ENCODE measurements around the gene KPNA6. TPM values are rescaled to one million over a fixed set of nuclear protein-coding genes. Genes with fewer than 3 reads are reported as not detected.

KPNA6 gene
- total RNA-seq, 3 donors from 2014 or later, result 35.5 to 53.1 (median 40.6) TPM

DNA sequence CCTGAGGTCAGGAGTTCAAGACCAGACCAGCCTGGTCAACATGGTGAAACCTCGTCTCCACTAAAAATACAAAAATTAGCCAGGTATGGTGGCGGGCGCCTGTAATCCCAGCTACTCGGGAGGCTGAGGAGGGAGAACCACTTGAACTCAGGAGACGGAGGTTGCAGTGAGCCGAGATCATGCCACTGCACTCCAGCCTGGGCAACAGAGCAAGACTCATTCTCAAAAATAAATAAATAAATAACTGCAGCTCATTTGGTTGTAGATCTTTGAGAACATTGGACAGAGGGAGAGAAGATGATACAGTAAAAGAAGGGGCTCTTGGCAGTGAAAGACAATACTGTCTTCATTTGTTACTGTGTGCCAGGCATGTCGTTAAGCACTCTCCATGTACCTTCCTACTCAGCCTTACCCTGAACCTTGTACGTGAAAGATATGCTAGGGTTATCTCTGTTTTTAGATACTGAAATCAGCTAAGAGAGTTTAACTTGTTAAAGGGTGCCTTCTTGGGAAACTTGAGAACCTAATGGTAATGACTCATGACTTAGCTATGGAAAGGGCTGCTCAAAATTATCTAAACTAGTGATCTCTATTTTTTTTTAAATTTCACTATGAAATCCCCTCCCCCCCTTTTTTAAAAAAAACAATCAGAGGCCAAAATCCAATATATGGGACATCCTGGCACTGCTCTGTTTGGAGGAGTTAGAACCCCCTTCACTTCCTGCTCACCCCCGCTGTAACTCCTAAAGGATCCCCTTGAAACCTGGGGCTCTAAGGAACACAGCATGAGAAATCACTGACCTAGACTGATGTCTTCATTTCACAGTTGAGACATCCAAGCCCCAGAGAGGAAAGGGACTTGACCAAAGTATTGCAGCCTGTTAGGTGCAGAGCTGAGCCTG is 6.8 kb upstream of the KPNA6 start:
- Histone ChIP-seq H3K9me3 (no peaks in the 10 kb centered on the region), H3K27me3 (no peaks in the 10 kb centered on the region), H3K4me1 (no peaks in the 10 kb centered on the region), H3K27ac (no peak overlapping the region), H3K36me3 (no peaks in the 10 kb centered on the region), H3K4me3 (no peak overlapping the region)
- TF ChIP-seq CTCF (IDR thresholded peaks at IDR 0.05) (no peak), POLR2A (IDR thresholded peaks at IDR 0.05) (no peak), POLR2AphosphoS5 (IDR thresholded peaks at IDR 0.05) (no peak)
- DNase-seq (ENCODE audit: low spot score in 2 of 2), result no peak
- intact Hi-C loops (cut with DNase I; ENCODE audit: low total_unique reads), result no loop called here

DNA sequence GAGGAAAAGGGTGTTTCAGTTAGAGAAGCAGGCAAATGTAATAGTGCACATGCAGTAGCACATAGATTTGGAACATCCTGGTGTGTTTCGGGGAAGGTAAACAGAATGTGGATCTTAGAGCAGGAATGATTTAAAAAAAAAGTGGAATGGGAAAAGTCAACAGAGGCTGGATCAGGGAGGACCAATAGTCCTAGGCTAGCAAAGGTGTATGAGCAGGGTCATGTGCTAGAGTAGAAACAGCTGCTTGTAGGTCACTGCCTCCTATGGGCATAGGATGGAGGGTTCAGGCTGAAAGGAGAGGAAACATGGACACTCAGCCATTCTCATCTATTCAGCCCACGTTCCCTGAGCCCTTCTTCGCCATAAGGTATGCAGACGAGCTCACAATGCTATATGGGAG is 3.7 kb upstream of the KPNA6 start:
- no peak overlapping the region for H3K4me3 ChIP-seq
- intact Hi-C loops (cut with DNase I; ENCODE audit: low total_unique reads), result no loop called here
- DNase-seq (ENCODE audit: low spot score in 2 of 2), result no peak
- no peaks in the 10 kb centered on the region for H3K27me3 ChIP-seq
- no peaks in the 10 kb centered on the region for H3K36me3 ChIP-seq
- no peak for TF ChIP-seq POLR2A (IDR thresholded peaks at IDR 0.05)
- no peak for TF ChIP-seq POLR2AphosphoS5 (IDR thresholded peaks at IDR 0.05)
- H3K9me3 ChIP-seq, result no peaks in the 10 kb centered on the region
- H3K4me1 ChIP-seq, result no peaks in the 10 kb centered on the region
- H3K27ac ChIP-seq, result no peak overlapping the region

GRCh38 chr1:32105338-32105737 is 2.5 kb upstream of the KPNA6 start:
- Histone ChIP-seq H3K36me3 (no peaks in the 10 kb centered on the region), H3K9me3 (no peaks in the 10 kb centered on the region), H3K27me3 (no peaks in the 10 kb centered on the region), H3K4me3 (no peak overlapping the region), H3K27ac (no peak overlapping the region), H3K4me1 (peaks cover 0 to 4% of the 10 kb centered on the region in 2 donors)
- TF ChIP-seq CTCF (IDR thresholded peaks at IDR 0.05) (no peak), POLR2A (IDR thresholded peaks at IDR 0.05) (no peak), POLR2AphosphoS5 (IDR thresholded peaks at IDR 0.05) (no peak)
- DNase-seq (ENCODE audit: low spot score in 2 of 2), result no peak
- intact Hi-C loops (cut with DNase I; ENCODE audit: low total_unique reads), result no loop called here

DNA sequence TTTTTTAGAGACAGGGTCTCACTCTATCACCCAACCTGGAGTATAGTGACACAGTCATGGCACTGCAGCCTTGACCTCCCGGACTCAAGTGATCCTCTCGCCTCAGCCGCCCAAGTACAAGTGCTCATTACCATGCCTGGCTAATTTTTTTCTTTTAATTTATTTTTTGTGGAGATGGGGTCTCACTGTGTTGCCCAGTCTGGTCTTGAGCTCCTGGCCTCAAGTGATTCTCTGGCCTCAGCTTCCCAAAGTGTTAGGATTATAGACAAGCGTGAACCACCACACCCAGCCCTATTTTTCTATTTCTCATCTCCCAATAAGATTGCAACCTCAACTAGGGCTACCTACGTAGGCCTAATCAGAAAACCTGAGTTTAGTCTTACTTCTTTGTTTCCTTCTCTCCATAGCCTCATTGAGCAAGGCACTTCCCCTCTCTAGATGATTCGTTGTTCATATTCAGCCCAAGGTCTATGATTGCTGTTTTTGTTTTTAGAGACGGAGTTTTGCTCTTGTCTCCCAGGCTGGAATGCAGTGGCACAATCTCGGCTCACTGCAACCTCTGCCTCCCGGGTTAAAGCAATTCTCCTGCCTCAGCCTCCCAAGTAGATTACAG is 1.1 kb upstream of the KPNA6 start:
- no peaks in the 10 kb centered on the region for H3K9me3 ChIP-seq
- intact Hi-C loops (cut with DNase I; ENCODE audit: low total_unique reads), result no loop called here

DNA sequence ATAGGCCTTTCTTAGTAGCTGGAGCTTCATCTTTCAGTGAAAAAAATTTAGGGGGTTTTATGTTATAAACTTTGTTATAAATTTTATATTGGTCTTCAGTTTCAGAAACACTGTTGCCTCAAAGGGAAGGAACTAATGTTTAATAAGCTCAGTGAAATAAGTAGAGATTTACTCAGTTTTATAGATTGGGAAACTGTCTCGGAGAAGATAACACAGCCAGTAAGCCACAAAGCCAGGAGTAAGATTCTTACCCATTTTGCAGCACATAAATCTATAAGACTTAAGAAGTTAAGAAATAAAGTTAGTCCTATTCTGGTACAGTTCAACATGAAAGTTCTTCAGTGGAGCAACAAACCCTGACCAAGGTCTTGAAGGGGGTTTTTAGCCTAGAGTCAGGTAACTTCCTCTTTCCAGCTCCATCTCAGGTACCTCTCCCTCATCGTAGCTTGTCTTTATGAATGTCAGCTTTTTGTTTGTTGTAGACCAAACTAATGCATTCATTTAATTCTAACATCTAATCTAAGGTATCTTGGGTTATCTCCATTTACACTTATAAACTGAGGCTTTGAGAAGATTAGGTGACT is 3.3 kb downstream of the KPNA6 start:
- Histone ChIP-seq H3K4me3 (no peak overlapping the region), H3K9me3 (no peaks in the 10 kb centered on the region), H3K4me1 (peaks cover 0 to 24% of the 10 kb centered on the region in 2 donors), H3K27ac (no peak overlapping the region), H3K36me3 (no peaks in the 10 kb centered on the region), H3K27me3 (no peaks in the 10 kb centered on the region)
- DNase-seq (ENCODE audit: low spot score in 2 of 2), result no peak
- TF ChIP-seq CTCF (IDR thresholded peaks at IDR 0.05) (no peak), POLR2A (IDR thresholded peaks at IDR 0.05) (no peak), POLR2AphosphoS5 (IDR thresholded peaks at IDR 0.05) (no peak)
- intact Hi-C loops (cut with DNase I; ENCODE audit: low total_unique reads), result no loop called here

More for the DNA sequence above, 1.1 kb upstream of the KPNA6 start:
- H3K36me3 ChIP-seq, result no peaks in the 10 kb centered on the region
- DNase-seq (ENCODE audit: low spot score in 2 of 2), result no peak
- no peaks in the 10 kb centered on the region for H3K27me3 ChIP-seq
- H3K4me3 ChIP-seq, result peak overlapping the region; percentile 72 to 98 (median 95)
- H3K4me1 ChIP-seq, result peaks cover 0 to 17% of the 10 kb centered on the region in 2 donors
- H3K27ac ChIP-seq, result no peak overlapping the region
- TF ChIP-seq POLR2AphosphoS5 (IDR thresholded peaks at IDR 0.05) (no peak), CTCF (IDR thresholded peaks at IDR 0.05) (no peak), POLR2A (IDR thresholded peaks at IDR 0.05) (no peak)

Data from breast epithelium (tissue), 4 donors.